GM13976 (cell line): ENCODE measurements around the gene GRIK3.
A peak's percentile ranks its signal among the peaks of the same experiment; 100 is the strongest.

ENCODE experiments used
- DNase-seq: peaks from one replicate; pipeline ENCODE4 v3.0.0; 2012; ENCODE audit warnings: low spot score
- in situ Hi-C: fragments of 300-500 bp; cut with MboI; formaldehyde crosslinking; loops from one replicate; pipeline ENCODE4 v1.12.0; 2022; ENCODE audit warnings: low sequenced_read_pairs, mixed read lengths, inconsistent platforms; ENCODE audit not compliant: unreplicated experiment
- TF ChIP-seq, protein P1 (sequence below): IDR thresholded peaks from 2 replicates; pipeline ENCODE4 v1.5.1; 2012; ENCODE audit warnings: borderline replicate concordance, mild to moderate bottlenecking; ENCODE audit not compliant: insufficient read depth; ENCODE audit errors: extremely low read depth, missing control alignments, control extremely low read depth

GRIK3 gene

DNA sequence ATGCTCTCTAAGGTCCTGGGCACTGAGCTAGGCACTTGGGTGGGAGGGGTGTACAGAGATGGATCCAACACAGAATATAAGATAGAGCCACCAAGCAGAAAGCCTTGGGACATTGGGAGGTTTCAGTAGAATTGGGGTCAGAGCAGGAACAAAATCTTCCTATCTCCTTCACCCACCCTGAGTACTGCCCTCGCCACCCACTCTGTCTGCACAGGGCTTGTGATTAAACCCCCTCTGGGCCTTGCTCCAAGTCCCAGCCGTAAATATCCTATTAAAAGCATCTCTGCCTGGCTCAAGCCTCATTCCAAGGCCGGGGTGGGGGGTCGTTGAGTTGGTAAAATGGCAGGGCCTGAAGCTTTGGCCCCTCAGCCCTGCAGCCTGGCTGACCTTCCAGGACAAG is 166.7 kb downstream of the GRIK3 start:
- in situ Hi-C loops: no loop called here
- TF ChIP-seq, protein P1, sequence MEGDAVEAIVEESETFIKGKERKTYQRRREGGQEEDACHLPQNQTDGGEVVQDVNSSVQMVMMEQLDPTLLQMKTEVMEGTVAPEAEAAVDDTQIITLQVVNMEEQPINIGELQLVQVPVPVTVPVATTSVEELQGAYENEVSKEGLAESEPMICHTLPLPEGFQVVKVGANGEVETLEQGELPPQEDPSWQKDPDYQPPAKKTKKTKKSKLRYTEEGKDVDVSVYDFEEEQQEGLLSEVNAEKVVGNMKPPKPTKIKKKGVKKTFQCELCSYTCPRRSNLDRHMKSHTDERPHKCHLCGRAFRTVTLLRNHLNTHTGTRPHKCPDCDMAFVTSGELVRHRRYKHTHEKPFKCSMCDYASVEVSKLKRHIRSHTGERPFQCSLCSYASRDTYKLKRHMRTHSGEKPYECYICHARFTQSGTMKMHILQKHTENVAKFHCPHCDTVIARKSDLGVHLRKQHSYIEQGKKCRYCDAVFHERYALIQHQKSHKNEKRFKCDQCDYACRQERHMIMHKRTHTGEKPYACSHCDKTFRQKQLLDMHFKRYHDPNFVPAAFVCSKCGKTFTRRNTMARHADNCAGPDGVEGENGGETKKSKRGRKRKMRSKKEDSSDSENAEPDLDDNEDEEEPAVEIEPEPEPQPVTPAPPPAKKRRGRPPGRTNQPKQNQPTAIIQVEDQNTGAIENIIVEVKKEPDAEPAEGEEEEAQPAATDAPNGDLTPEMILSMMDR: no peak
- no peak for DNase-seq

DNA sequence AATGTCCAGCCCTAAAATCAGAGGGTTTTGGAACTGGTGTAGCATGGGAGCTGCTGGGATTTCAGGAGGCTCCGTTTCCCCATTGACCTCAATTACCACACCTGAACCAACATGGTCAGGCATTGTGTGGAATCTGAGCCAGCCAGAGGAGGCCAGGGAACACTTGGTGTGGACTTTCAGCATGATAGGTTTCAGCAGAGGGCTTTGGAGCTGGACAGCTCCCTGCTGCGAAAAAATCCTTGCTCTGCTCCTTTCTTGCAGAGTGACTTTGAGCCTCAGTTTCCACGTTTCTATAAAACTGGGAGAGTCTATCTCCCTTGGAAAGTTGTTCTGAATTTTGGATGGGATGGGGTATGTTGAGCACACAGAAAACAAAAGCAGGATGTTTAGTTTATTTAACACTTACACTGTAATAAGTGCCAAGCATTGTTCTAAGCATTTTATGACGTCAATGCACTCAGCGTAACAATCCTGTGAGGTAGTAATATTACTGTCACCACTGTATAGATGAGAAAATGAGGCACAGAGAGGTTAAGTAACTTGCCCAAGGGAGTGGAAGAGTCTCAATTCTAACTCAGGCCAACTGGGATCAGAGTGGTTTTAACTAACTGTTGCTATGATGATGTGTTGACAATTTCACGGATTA is 168.0 kb downstream of the GRIK3 start:
- in situ Hi-C loops: no loop called here
- no peak for DNase-seq
- TF ChIP-seq, protein P1: no peak

DNA sequence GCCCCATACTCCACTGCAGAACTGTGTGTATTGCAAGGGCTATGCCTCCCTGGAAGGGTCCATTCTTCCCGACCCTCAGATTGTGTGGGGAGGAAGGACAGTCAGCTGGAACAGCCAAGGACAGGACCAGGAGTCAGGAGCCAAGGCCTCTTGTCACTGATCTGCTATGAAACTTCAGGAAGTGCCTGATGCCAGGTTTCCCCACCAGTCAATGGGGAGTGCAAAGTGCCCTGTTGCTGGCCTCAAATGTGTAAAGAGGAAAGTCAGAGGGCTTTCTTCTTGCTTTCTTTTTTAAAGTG is 168.8 kb downstream of the GRIK3 start:
- TF ChIP-seq, protein P1: no peak
- no peak for DNase-seq
- in situ Hi-C loops: no loop called here

DNA sequence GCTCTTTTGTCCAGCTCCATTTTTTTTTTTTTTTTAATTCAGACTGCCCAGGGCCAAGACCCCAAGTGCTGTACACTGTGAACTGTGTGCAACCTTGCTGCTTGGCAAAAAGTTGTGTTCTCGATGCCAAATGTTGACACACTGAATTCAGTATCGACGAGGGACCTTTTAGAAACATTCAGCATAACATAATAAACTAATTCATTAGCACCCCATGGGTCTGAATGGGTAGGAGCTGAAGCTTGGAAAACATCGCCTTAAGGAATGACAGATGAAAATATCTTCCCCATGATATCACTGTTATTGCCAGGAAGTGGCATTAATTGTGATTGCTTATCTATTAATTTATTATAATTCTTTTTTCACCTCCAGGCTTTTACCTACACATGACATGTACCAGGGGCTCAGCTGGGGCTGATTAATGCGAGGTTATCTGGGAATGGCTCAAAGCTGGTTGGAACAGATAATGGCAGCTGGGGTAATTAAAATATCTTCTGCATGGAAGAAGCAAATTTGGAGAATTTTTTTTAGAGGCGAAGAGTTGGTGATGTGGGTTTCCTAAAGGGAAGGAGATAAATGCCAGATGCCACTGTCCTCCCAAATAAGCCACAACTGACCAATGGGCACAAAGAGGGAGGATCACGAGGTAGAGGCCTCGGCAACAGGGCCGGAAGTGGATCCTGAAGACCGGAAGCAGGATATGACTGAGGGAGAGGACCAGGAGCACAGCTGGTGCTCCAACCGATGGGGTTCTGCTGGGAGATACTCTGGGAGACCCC is 169.3 kb downstream of the GRIK3 start:
- in situ Hi-C loops: no loop called here
- no peak for DNase-seq
- TF ChIP-seq, protein P1: no peak

DNA sequence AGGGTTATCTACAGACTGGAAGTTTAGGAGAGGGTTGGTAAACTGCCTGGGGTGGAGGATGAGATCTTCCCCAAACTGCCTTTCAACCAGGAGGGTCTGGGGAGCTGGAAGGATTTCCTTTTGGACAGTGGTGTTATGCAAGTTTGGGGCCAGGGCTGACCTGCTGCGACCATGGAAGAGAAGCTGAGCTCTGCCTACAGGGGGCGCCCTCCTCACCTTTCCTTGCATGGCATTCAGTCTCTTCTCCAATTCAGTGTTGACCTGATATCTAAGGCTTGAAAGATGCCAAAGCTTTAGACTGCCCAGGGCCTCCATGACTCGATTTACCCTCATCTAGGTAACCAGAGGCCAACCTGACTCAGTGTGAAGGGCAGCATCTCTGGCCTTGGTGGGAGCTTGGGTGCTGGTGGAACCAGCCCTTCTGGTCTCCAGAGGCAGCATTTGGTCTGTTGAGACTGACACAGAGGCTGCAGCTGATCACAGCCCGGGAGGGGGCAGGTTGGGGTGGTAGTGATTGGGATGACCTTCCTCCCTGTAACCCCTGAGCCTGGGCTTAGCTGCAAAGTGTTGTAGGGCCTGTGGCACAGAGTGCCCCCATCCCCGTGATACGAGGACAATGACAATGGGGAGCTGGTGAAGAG is 170.0 kb downstream of the GRIK3 start:
- TF ChIP-seq, protein P1: peak; percentile 37
- in situ Hi-C loops: no loop called here
- DNase-seq: peak; percentile 54

DNA sequence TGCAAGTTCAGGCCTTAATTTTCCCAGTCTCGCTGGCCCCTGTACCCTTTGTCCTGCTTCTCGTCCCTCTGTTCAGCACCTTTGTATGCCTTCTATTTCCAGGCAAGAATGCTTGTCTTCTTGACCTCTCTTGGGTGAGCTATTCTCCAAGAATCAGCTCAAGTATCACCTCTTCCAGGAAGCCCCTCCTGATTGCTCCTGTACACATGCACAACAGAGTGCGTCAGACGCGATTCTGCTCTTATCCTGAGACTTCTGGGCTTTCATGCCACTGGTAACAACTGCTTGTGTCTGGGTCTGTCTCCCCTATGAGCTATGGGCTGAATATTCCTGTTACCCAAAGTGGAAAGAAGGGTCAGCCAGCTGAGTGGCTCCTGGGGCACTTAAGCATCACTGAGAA is 170.8 kb downstream of the GRIK3 start:
- no peak for DNase-seq
- in situ Hi-C loops: no loop called here
- TF ChIP-seq, protein P1: no peak
